Inferior parietal cortex (tissue), 1 donor: ENCODE results near the gene REG1B.
"Not testable (repeated sequence)": the region's sequence is repeated elsewhere in the genome, so short reads cannot be mapped to it uniquely, and the experiment has no call there.

Source experiments
- DNase-seq: peaks from one replicate; pipeline ENCODE4 v3.0.0-alpha.2; 2016; ENCODE audit errors: extremely low spot score

REG1B gene

GRCh38 chr2:79084495-79085135, 3.2 kb downstream of the REG1B start:
- DNase-seq: no peak

GRCh38 chr2:79083597-79084251, 4.1 kb downstream of the REG1B start:
- DNase-seq: no peak

- no peak for DNase-seq
Observed at GRCh38 chr2:79082987-79083386, 4.8 kb downstream of the REG1B start.

- DNase-seq: peak; percentile 28
Observed at GRCh38 chr2:79071078-79071477, 16.7 kb downstream of the REG1B start.

- peak; percentile 75 for DNase-seq
Observed at GRCh38 chr2:79065201-79065600, 22.6 kb downstream of the REG1B start.

- DNase-seq: not testable (repeated sequence)
Observed at GRCh38 chr2:79054769-79055168, 33.0 kb downstream of the REG1B start.

- not testable (repeated sequence) for DNase-seq
Observed at GRCh38 chr2:79053486-79053885, 34.3 kb downstream of the REG1B start.

- peak; percentile 65 for DNase-seq
Observed at GRCh38 chr2:79041032-79041448, 46.8 kb downstream of the REG1B start.

GRCh38 chr2:79039944-79040343, 47.8 kb downstream of the REG1B start:
- no peak for DNase-seq
